ENCODE measurements around the gene RXRB.
"Not testable (repeated sequence)": the region's sequence is repeated elsewhere in the genome, so short reads cannot be mapped to it uniquely, and the experiment has no call there.

Gene RXRB

DNA sequence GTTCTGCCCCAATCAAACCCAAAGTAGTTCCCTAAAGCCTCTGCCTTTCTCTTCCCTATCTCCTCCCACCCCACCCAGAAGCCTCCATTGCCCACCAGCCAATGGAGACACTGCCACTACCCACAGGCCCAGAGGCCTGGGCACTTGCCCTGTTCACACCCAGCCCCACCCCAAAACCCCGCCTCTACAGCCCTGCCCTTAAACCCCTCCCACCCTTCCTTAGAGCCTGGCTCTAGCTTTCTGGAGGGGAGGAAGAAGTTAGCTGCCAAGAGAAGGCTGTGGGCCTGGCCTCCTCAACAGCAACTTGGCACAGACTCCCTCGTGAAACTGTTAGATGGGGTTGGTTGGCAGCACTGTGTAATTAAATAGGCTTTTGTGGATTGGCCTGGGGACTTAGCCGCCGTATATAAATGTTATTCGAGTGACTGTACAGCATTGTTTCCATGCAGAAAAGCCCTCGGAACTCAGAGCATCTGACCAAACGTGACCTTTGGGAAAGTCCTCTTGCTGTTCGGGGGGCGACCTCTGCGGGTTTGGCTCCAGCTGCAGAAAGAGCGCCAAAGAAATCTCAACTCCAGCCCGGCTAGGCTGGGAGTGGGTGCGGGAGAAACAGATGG, 39.6 kb downstream of the RXRB start:
- no peak for DNase-seq

DNA sequence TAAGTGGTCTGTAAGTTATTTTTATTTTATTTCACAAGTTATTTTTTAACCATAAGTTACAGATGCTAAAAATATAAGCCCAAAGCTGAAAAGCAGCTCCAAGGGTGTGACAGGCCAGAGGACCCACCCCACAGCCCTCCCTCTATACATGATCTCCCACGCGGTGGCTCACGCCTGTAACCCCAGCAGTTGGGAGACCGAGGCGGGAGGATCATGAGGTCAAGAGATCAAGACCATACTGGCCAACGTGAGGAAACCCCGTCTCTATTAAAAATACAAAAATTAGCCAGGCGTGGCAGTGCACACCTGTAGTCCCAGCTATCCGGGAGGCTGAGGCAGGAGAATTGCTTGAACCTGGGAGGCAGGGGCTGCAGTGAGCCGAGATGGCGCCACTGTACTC, 40.4 kb downstream of the RXRB start:
- no peak for DNase-seq

DNA sequence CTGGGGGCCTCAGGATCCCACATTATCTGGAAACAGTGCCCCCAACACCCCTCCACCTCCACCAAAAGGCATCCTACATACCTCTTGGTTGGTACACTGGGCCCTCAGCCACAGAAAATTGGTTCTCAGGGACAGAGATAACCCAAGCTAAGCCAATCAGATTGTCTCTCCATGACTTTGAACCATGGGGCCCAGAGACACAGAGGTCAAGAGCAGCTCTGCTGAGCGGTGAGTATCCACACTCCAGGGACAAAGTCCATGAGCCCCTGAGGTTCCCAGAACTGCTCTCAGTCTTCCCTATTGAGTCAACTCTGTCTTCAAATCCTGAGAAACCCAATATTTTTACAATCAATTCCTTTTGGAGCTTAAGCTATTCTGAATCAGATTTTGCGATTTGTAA, 43.5 kb downstream of the RXRB start:
- DNase-seq, result no peak

DNA sequence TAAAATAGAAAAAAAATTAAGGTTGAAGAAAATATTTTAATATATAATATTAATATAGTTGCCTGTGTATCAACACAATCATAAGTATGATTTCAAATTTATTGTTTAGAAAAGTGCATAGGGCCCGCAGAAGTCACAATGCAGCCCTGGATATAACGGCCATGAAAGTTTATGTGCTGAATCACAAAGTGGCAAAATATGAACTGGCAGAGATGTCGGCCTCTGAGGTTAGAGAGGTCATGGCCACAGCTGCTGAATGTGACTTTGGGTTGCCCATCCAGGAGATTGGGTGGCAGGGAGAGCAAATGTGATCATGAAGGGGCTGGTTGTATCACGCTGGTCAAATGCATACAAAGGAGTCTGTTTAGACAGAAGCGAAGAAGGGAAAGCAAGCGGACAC, 43.9 kb downstream of the RXRB start:
- no peak for DNase-seq

GRCh38 chr6:33154349-33154748, 46.1 kb downstream of the RXRB start:
- no peak for DNase-seq

GRCh38 chr6:33151050-33151449, 49.4 kb downstream of the RXRB start:
- DNase-seq, result no peak

DNA sequence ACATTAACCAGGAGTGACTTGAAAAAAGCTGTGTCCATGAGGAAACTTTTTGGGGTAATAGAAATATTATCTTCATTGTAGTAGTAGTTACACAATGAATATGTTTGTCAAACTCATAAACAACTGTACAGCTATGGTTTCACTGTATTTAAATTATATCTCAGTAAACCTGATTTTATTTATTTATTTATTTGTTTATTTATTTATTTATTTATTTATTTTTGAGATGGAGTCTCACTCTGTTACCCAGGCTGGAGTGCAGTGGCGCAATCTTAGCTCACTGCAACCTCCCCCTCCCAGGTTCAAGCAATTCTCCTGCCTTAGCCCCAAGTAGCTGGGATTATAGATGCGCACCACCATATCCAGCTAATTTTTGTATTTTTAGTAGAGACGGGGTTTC, 49.9 kb downstream of the RXRB start:
- not testable (repeated sequence) for DNase-seq

DNA sequence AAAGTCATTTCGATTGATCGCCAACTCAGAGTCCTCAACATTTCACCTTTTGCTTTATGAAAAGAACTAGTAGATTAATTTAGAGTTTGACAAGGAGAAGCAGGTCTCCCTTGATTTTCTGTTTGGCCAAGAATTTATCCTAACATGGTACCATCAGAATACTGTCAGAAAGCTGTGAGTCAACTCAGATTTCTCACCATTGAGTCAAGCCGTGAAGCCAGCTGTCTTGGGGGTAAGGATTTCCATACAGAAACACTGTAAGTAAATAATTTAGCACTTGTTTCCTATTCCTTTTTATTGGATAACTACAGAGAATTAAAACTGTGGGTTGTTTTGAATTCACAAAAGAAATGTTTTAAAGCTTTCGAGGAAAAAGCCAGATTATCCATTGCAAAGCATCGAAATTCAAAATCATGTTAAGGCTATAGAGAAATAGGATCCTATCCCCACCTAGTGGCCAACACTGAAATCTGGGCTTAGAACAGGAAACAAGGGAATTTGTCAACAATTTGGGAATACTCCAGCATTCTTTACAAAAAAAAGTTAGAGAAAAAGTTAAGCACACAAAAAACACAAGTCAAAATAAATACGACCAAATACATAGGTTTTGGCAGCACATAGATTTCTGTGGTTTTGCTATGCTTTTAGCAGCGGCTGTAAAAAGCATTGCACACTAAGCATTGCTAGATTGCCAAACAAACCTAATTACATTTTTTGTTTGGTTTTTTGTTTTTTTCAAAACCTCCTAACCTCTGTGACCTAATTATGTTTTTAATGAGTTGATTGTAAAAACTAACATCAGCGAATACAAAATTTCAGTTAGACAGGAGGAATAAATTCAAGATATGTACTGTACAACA, 52.4 kb downstream of the RXRB start:
- DNase-seq, result no peak

DNA sequence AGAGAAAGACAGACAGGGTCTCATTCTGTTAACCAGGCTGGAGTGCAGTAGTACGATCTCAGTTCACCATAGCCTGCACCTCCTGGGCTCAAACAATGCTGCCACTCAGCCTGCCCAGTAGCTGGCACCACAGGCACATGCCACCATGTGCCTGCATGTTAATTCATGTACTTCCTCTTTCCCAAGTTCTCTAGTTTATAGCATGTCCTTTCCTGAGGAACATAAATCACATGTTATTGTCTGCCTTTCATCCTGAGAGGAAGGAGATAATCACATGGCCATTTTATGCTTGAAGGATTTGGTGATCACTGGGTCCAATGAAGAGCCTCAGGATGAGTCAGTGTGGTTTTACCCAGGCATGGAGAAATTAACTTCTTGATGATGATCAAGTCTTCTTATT, 56.1 kb downstream of the RXRB start:
- peak; percentile 24 for DNase-seq

Measured in DMS153 (cell line).